GM19328 (cell line): ENCODE data around the gene OR6S1.

Experiments used
- ATAC-seq: cut with Tn5 transposase; IDR thresholded peaks from one replicate; pipeline ENCODE4 v1.9.1; 2021; ENCODE audit warnings: mild to moderate bottlenecking, moderate library complexity; ENCODE audit not compliant: unreplicated experiment

OR6S1 gene

GRCh38 chr14:20641591-20641990, at the start of gene OR6S1:
Gene OR6S1 (minus strand): TSS chr14:20641691. CDS start chr14:20641691, 0 bp downstream.
- no peak for ATAC-seq

- no peak for ATAC-seq
These were observed 49.6 kb upstream of the OR6S1 start for GRCh38 chr14:20690848-20691640.

- no peak for ATAC-seq
These were observed 46.8 kb upstream of the OR6S1 start, which contains the start of gene ANG for GRCh38 chr14:20688167-20688839. Gene ANG (plus strand): TSS chr14:20688764. CDS start chr14:20693565, 4,801 bp downstream.

- ATAC-seq = no peak
These were observed 46.1 kb upstream of the OR6S1 start for GRCh38 chr14:20687362-20688166.

GRCh38 chr14:20686386-20687143, 45.1 kb upstream of the OR6S1 start:
- ATAC-seq = no peak

GRCh38 chr14:20684662-20685456, 43.4 kb upstream of the OR6S1 start:
- ATAC-seq = no peak

- no peak for ATAC-seq
These were observed 42.6 kb upstream of the OR6S1 start, which contains the start of gene RNASE4 for GRCh38 chr14:20683891-20684661. Gene RNASE4 (plus strand): TSS chr14:20684560. CDS start chr14:20699372, 14,812 bp downstream.

- peak; percentile 29 for ATAC-seq
These were observed 41.8 kb upstream of the OR6S1 start for GRCh38 chr14:20683125-20683890.

- peak; percentile 43 for ATAC-seq
These were observed 41.1 kb upstream of the OR6S1 start for GRCh38 chr14:20682435-20683124.

GRCh38 chr14:20682127-20682434, 40.6 kb upstream of the OR6S1 start:
- no peak for ATAC-seq

- ATAC-seq = no peak
These were observed 40.0 kb upstream of the OR6S1 start for GRCh38 chr14:20681348-20682126.

- no peak for ATAC-seq
These were observed 39.4 kb upstream of the OR6S1 start for GRCh38 chr14:20680843-20681347.

GRCh38 chr14:20680363-20680762, 38.9 kb upstream of the OR6S1 start:
- no peak for ATAC-seq

- no peak for ATAC-seq
These were observed 38.4 kb upstream of the OR6S1 start for GRCh38 chr14:20679907-20680306.

GRCh38 chr14:20676072-20676471, 34.6 kb upstream of the OR6S1 start:
- ATAC-seq = no peak

GRCh38 chr14:20675669-20676068, 34.2 kb upstream of the OR6S1 start:
- no peak for ATAC-seq
